ENCODE results near the gene NAP1L1.

NAP1L1 gene

GRCh38 chr12:76080729-76081415, 3.6 kb downstream of the NAP1L1 start:
- Histone ChIP-seq H3K27ac (ENCODE audit: low read length) (no peak overlapping the region), H3K27me3 (ENCODE audit: insufficient read depth, low read length) (no peaks in the 10 kb centered on the region), H3K9ac (ENCODE audit: low read depth, low read length) (peak overlapping the region; percentile 50; the same call in 1 of the 2 replicates), H3K4me1 (ENCODE audit: insufficient read depth, low read length) (peaks cover 48% of the 10 kb centered on the region), H3K36me3 (ENCODE audit: insufficient read depth, low read depth, low read length) (peaks cover 52% of the 10 kb centered on the region), H3K9me3 (ENCODE audit: insufficient read depth, low read depth, low read length) (no peaks in the 10 kb centered on the region), H3K4me3 (ENCODE audit: low read length) (peak overlapping the region; percentile 100)

- Histone ChIP-seq H3K4me3 (ENCODE audit: low read length) (peak overlapping the region; percentile 100; the same call in 1 of the 2 replicates), H3K27ac (ENCODE audit: low read length) (no peak overlapping the region), H3K36me3 (ENCODE audit: insufficient read depth, low read depth, low read length) (peaks cover 56% of the 10 kb centered on the region), H3K27me3 (ENCODE audit: insufficient read depth, low read length) (no peaks in the 10 kb centered on the region), H3K4me1 (ENCODE audit: insufficient read depth, low read length) (peaks cover 43% of the 10 kb centered on the region), H3K9ac (ENCODE audit: low read depth, low read length) (peak overlapping the region; percentile 31; the same call in 1 of the 2 replicates), H3K9me3 (ENCODE audit: insufficient read depth, low read depth, low read length) (no peaks in the 10 kb centered on the region)
These were observed 4.3 kb downstream of the NAP1L1 start for GRCh38 chr12:76080017-76080728.

GRCh38 chr12:76078748-76079147, 5.7 kb downstream of the NAP1L1 start:
- H3K9me3 ChIP-seq (ENCODE audit: insufficient read depth, low read depth, low read length) = no peaks in the 10 kb centered on the region
- no peak overlapping the region for H3K27ac ChIP-seq (ENCODE audit: low read length)
- H3K4me1 ChIP-seq (ENCODE audit: insufficient read depth, low read length) = peaks cover 44% of the 10 kb centered on the region
- no peaks in the 10 kb centered on the region for H3K27me3 ChIP-seq (ENCODE audit: insufficient read depth, low read length)
- no peak overlapping the region for H3K4me3 ChIP-seq (ENCODE audit: low read length)
- H3K9ac ChIP-seq (ENCODE audit: low read depth, low read length) = no peak overlapping the region; the same call in 1 of the 2 replicates
- H3K36me3 ChIP-seq (ENCODE audit: insufficient read depth, low read depth, low read length) = peaks cover 62% of the 10 kb centered on the region

- peaks cover 71% of the 10 kb centered on the region for H3K36me3 ChIP-seq (ENCODE audit: insufficient read depth, low read depth, low read length)
- H3K4me3 ChIP-seq (ENCODE audit: low read length) = no peak overlapping the region
- H3K27me3 ChIP-seq (ENCODE audit: insufficient read depth, low read length) = no peaks in the 10 kb centered on the region
- no peak overlapping the region for H3K27ac ChIP-seq (ENCODE audit: low read length)
- H3K9me3 ChIP-seq (ENCODE audit: insufficient read depth, low read depth, low read length) = no peaks in the 10 kb centered on the region
- no peak overlapping the region for H3K9ac ChIP-seq (ENCODE audit: low read depth, low read length)
- H3K4me1 ChIP-seq (ENCODE audit: insufficient read depth, low read length) = peaks cover 40% of the 10 kb centered on the region
These were observed 9.0 kb downstream of the NAP1L1 start for GRCh38 chr12:76075448-76075847.

GRCh38 chr12:76074701-76075336, 9.7 kb downstream of the NAP1L1 start:
- Histone ChIP-seq H3K4me3 (ENCODE audit: low read length) (no peak overlapping the region), H3K4me1 (ENCODE audit: insufficient read depth, low read length) (peaks cover 40% of the 10 kb centered on the region), H3K36me3 (ENCODE audit: insufficient read depth, low read depth, low read length) (peaks cover 71% of the 10 kb centered on the region), H3K27ac (ENCODE audit: low read length) (no peak overlapping the region), H3K9me3 (ENCODE audit: insufficient read depth, low read depth, low read length) (no peaks in the 10 kb centered on the region), H3K9ac (ENCODE audit: low read depth, low read length) (no peak overlapping the region), H3K27me3 (ENCODE audit: insufficient read depth, low read length) (no peaks in the 10 kb centered on the region)

- H3K9me3 ChIP-seq (ENCODE audit: insufficient read depth, low read depth, low read length) = no peaks in the 10 kb centered on the region
These were observed 10.9 kb downstream of the NAP1L1 start for GRCh38 chr12:76073561-76073960.

GRCh38 chr12:76072568-76072967, 11.9 kb downstream of the NAP1L1 start:
- H3K36me3 ChIP-seq (ENCODE audit: insufficient read depth, low read depth, low read length) = peaks cover 75% of the 10 kb centered on the region
- peaks cover 36% of the 10 kb centered on the region for H3K4me1 ChIP-seq (ENCODE audit: insufficient read depth, low read length)
- H3K9me3 ChIP-seq (ENCODE audit: insufficient read depth, low read depth, low read length) = no peaks in the 10 kb centered on the region
- H3K27me3 ChIP-seq (ENCODE audit: insufficient read depth, low read length) = no peaks in the 10 kb centered on the region
- H3K9ac ChIP-seq (ENCODE audit: low read depth, low read length) = 0 out of 2 replicates have a peak overlapping the region, but pooled peaks have one; percentile 39
- no peak overlapping the region for H3K27ac ChIP-seq (ENCODE audit: low read length)
- no peak overlapping the region for H3K4me3 ChIP-seq (ENCODE audit: low read length)

More at GRCh38 chr12:76073561-76073960, 10.9 kb downstream of the NAP1L1 start:
- no peak overlapping the region for H3K4me3 ChIP-seq (ENCODE audit: low read length)
- H3K27me3 ChIP-seq (ENCODE audit: insufficient read depth, low read length) = no peaks in the 10 kb centered on the region
- H3K27ac ChIP-seq (ENCODE audit: low read length) = no peak overlapping the region
- peaks cover 72% of the 10 kb centered on the region for H3K36me3 ChIP-seq (ENCODE audit: insufficient read depth, low read depth, low read length)
- H3K9ac ChIP-seq (ENCODE audit: low read depth, low read length) = no peak overlapping the region; the same call in 1 of the 2 replicates
- peaks cover 43% of the 10 kb centered on the region for H3K4me1 ChIP-seq (ENCODE audit: insufficient read depth, low read length)

GRCh38 chr12:76069339-76069738, 15.1 kb downstream of the NAP1L1 start:
- Histone ChIP-seq H3K9ac (ENCODE audit: low read depth, low read length) (no peak overlapping the region), H3K27me3 (ENCODE audit: insufficient read depth, low read length) (no peaks in the 10 kb centered on the region), H3K9me3 (ENCODE audit: insufficient read depth, low read depth, low read length) (no peaks in the 10 kb centered on the region; the same call in 1 of the 2 replicates), H3K36me3 (ENCODE audit: insufficient read depth, low read depth, low read length) (peaks cover 97% of the 10 kb centered on the region), H3K27ac (ENCODE audit: low read length) (no peak overlapping the region), H3K4me3 (ENCODE audit: low read length) (no peak overlapping the region), H3K4me1 (ENCODE audit: insufficient read depth, low read length) (peaks cover 30% of the 10 kb centered on the region; the same call in 1 of the 2 replicates)

GRCh38 chr12:76065917-76066316, 18.6 kb downstream of the NAP1L1 start:
- peaks cover 14% of the 10 kb centered on the region; the same call in 1 of the 2 replicates for H3K4me1 ChIP-seq (ENCODE audit: insufficient read depth, low read length)
- peaks cover 99% of the 10 kb centered on the region for H3K36me3 ChIP-seq (ENCODE audit: insufficient read depth, low read depth, low read length)
- no peaks in the 10 kb centered on the region; the same call in 1 of the 2 replicates for H3K9me3 ChIP-seq (ENCODE audit: insufficient read depth, low read depth, low read length)
- H3K27ac ChIP-seq (ENCODE audit: low read length) = no peak overlapping the region
- no peaks in the 10 kb centered on the region for H3K27me3 ChIP-seq (ENCODE audit: insufficient read depth, low read length)
- H3K9ac ChIP-seq (ENCODE audit: low read depth, low read length) = no peak overlapping the region
- no peak overlapping the region for H3K4me3 ChIP-seq (ENCODE audit: low read length)

GRCh38 chr12:76064904-76065303, 19.6 kb downstream of the NAP1L1 start:
- Histone ChIP-seq H3K27ac (ENCODE audit: low read length) (no peak overlapping the region), H3K36me3 (ENCODE audit: insufficient read depth, low read depth, low read length) (peaks cover 99% of the 10 kb centered on the region), H3K9ac (ENCODE audit: low read depth, low read length) (no peak overlapping the region), H3K4me3 (ENCODE audit: low read length) (no peak overlapping the region), H3K4me1 (ENCODE audit: insufficient read depth, low read length) (peaks cover 5% of the 10 kb centered on the region; the same call in 1 of the 2 replicates), H3K27me3 (ENCODE audit: insufficient read depth, low read length) (no peaks in the 10 kb centered on the region), H3K9me3 (ENCODE audit: insufficient read depth, low read depth, low read length) (no peaks in the 10 kb centered on the region; the same call in 1 of the 2 replicates)

- Histone ChIP-seq H3K36me3 (ENCODE audit: insufficient read depth, low read depth, low read length) (peaks cover 99% of the 10 kb centered on the region), H3K27me3 (ENCODE audit: insufficient read depth, low read length) (no peaks in the 10 kb centered on the region)
These were observed 24.4 kb downstream of the NAP1L1 start for GRCh38 chr12:76060111-76060510.

More at GRCh38 chr12:76060111-76060510, 24.4 kb downstream of the NAP1L1 start:
- Histone ChIP-seq H3K9ac (ENCODE audit: low read depth, low read length) (no peak overlapping the region), H3K4me1 (ENCODE audit: insufficient read depth, low read length) (peaks cover 17% of the 10 kb centered on the region), H3K9me3 (ENCODE audit: insufficient read depth, low read depth, low read length) (no peaks in the 10 kb centered on the region), H3K27ac (ENCODE audit: low read length) (no peak overlapping the region), H3K4me3 (ENCODE audit: low read length) (no peak overlapping the region)

Measured in iPS-20b (cell line).